ENCODE results near the gene KCNA3.

DNA sequence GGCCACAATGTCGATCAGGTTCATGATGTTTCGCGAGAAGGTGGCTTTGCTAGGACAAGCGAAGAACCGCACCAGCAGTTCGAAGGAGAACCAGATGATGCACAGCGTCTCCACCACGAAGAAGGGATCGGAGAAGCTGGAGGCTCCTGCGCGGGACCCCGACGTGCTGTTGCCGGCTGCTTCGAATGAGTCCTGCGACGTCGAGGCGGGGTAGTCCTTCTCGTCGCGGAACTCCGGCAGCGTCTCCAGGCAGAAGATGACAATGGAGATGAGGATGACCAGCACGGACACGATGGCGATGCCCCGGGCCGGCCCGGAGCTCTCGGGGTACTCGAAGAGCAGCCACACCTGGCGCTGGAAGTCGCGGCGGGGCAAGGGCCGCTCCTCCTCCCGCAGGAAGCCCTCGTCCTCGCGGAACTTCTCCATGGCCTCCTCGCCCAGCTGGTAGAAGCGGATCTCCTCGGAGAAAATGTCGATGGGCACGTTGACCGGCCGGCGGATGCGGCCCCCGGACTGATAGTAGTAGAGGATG is 869 bp downstream of the KCNA3 start:
- no peak for TF ChIP-seq CTCF (IDR thresholded peaks at IDR 0.05)
- no peak for TF ChIP-seq ZFX (IDR thresholded peaks at IDR 0.05; ENCODE audit: borderline replicate concordance)

Data from 22Rv1 (cell line).